Measurements from ENCODE around the gene CLEC4A. TPM values are rescaled to one million over a fixed set of nuclear protein-coding genes. Genes with fewer than 3 reads are reported as not detected.
"Not testable (repeated sequence)": the region's sequence is repeated elsewhere in the genome, so short reads cannot be mapped to it uniquely, and the experiment has no call there.

The CLEC4A gene
- total and polyA plus RNA-seq, 2 of the 8 experiments (the other 6 are each of a cell fraction or from before 2014, with no cell fraction given) = 0.41 to 0.44 TPM

- DNase-seq (ENCODE audit: low read depth in 1 of 2, low spot score in 2 of 2); H2BK20ac ChIP-seq (ENCODE audit: low read length); H4K91ac ChIP-seq (replicated peaks; ENCODE audit: insufficient read length, low read length); FAIRE-seq; H4K5ac ChIP-seq (ENCODE audit: insufficient read length, low read depth, low read length); H3K9me3 ChIP-seq (ENCODE audit: insufficient read depth in 2 of 2, low read depth in 1 of 2, low read length in 1 of 2); H3K56ac ChIP-seq (replicated peaks; ENCODE audit: insufficient read length, low read depth, low read length); H3K79me2 ChIP-seq (ENCODE audit: control insufficient read depth in 1 of 2, insufficient read depth in 2 of 2, low read length in 2 of 2); H3K4me3 ChIP-seq (ENCODE audit: extremely low read depth in 1 of 4, insufficient read depth in 2 of 4, low read depth in 3 of 4, low read length in 4 of 4); H2BK15ac ChIP-seq (ENCODE audit: low read length); H3K36me3 ChIP-seq (ENCODE audit: control insufficient read depth in 2 of 4, insufficient read depth in 4 of 4, low read length in 3 of 4); H3K23me2 ChIP-seq (ENCODE audit: low read depth, low read length); H4K8ac ChIP-seq (ENCODE audit: extremely low read depth, insufficient read depth, low read length); H3K4me2 ChIP-seq (ENCODE audit: insufficient read depth in 1 of 2, low read depth in 2 of 2, low read length in 2 of 2); H2AK5ac ChIP-seq (ENCODE audit: low read depth, low read length); H3K14ac ChIP-seq (ENCODE audit: insufficient read length); H2BK12ac ChIP-seq (ENCODE audit: low read depth, low read length); H3K4ac ChIP-seq (replicated peaks; ENCODE audit: insufficient read length, low read depth, low read length); H4K20me1 ChIP-seq (replicated peaks in 1 of 2; ENCODE audit: control insufficient read depth in 1 of 2, insufficient read depth in 2 of 2, low read length in 2 of 2); H3K27me3 ChIP-seq (replicated peaks in 1 of 4; ENCODE audit: control insufficient read depth in 3 of 4, extremely low read depth in 1 of 4, insufficient read depth in 3 of 4, low read length in 3 of 4); H3K18ac ChIP-seq (ENCODE audit: extremely low read depth, low read length); H3K9ac ChIP-seq (replicated peaks in 1 of 4; ENCODE audit: extremely low read depth in 1 of 4, low read depth in 3 of 4, low read length in 3 of 4); H2BK120ac ChIP-seq (replicated peaks; ENCODE audit: low read depth, low read length); H2BK5ac ChIP-seq (ENCODE audit: low read depth, low read length); H3K27ac ChIP-seq (ENCODE audit: low read depth, low read length); H3K4me1 ChIP-seq (replicated peaks in 1 of 4; ENCODE audit: control insufficient read depth in 3 of 4, insufficient read depth in 4 of 4, low read length in 3 of 4); H3K23ac ChIP-seq (ENCODE audit: insufficient read length); H2AFZ ChIP-seq (ENCODE audit: low read length); H3K79me1 ChIP-seq (ENCODE audit: low read depth, low read length): not testable (repeated sequence)
- 86% methylated on average over 4 of the region's 4 CpGs; no CpG with 5 or more reads in 1 of the 2 experiments for WGBS, 2 experiments (ENCODE audit: extremely low coverage in 1 of 2, insufficient coverage in 1 of 2, insufficient read length in 1 of 2, insufficient replicate concordance in 2 of 2, low coverage in 1 of 2, low lambda C conversion rate in 2 of 2, missing lambda C conversion rate in 1 of 2)
- ChIA-PET CTCF (ENCODE audit: partially characterized antibody) (interaction anchor here (1.0 kb wide), 1 partner anchor 34 kb away, joined by 3 read pairs; no protein-coding TSS in a partner anchor), POLR2A (ENCODE audit: partially characterized antibody) (interaction anchor here (1.6 kb wide), 1 partner anchor 33 kb away, joined by 5 read pairs; no protein-coding TSS in a partner anchor)
Measured at GRCh38 chr12:8113117-8113516, 10.3 kb upstream of the CLEC4A start.
